ENCODE data around the gene PAAF1.

DNA sequence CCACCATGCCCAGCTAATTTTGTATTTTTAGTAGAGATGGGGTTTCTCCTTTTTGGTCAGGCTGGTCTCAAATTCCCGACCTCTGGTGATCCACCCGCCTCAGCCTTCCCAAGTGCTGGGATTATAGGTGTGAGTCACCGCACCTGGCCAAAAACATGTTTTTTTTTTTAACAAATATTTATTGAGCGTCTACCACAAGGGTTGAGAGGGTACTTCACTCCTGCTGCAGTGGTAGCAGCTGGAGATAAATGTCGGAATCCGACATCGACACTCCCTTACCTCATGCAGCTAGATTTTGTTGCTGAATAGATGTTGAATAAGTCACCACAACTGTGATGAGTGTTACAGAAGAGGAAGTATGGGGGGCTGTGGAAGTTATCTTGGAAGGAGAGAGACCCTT, 75.0 kb downstream of the PAAF1 start:
- TF ChIP-seq, protein P1, sequence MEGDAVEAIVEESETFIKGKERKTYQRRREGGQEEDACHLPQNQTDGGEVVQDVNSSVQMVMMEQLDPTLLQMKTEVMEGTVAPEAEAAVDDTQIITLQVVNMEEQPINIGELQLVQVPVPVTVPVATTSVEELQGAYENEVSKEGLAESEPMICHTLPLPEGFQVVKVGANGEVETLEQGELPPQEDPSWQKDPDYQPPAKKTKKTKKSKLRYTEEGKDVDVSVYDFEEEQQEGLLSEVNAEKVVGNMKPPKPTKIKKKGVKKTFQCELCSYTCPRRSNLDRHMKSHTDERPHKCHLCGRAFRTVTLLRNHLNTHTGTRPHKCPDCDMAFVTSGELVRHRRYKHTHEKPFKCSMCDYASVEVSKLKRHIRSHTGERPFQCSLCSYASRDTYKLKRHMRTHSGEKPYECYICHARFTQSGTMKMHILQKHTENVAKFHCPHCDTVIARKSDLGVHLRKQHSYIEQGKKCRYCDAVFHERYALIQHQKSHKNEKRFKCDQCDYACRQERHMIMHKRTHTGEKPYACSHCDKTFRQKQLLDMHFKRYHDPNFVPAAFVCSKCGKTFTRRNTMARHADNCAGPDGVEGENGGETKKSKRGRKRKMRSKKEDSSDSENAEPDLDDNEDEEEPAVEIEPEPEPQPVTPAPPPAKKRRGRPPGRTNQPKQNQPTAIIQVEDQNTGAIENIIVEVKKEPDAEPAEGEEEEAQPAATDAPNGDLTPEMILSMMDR (IDR thresholded peaks at IDR 0.05) = no peak
- no peak for TF ChIP-seq POLR2A (IDR thresholded peaks at IDR 0.05)
